Measurements from ENCODE around the gene TPX2.

TPX2 gene

GRCh38 chr20:31751126-31751525, 12.0 kb downstream of the TPX2 start:
- peaks cover 94% of the 10 kb centered on the region for H3K79me2 ChIP-seq (ENCODE audit: insufficient read depth, low read length)
- H3K27me3 ChIP-seq (ENCODE audit: low read length), result no peaks in the 10 kb centered on the region
- H3K4me3 ChIP-seq (ENCODE audit: insufficient read depth, low read length, poor library complexity, severe bottlenecking), result no peak overlapping the region
- H3K9me2 ChIP-seq (replicated peaks; ENCODE audit: insufficient read depth, low read length), result no peaks in the 10 kb centered on the region
- H3K9ac ChIP-seq (ENCODE audit: low read length), result no peak overlapping the region
- no peaks in the 10 kb centered on the region for H3K9me3 ChIP-seq (ENCODE audit: insufficient read depth, low read length)
- no peak overlapping the region for H3K27ac ChIP-seq (ENCODE audit: low read depth, low read length)
- H3K4me2 ChIP-seq (ENCODE audit: low read depth, low read length, poor library complexity, severe bottlenecking), result no peak overlapping the region
- TF ChIP-seq EZH2phosphoT487 (conservative IDR thresholded peaks at IDR 0.05; ENCODE audit: low read length) (no peak), CTCF (IDR thresholded peaks at IDR 0.05; ENCODE audit: insufficient read depth, low read length, poor library complexity, severe bottlenecking) (no peak)
- peaks cover 21% of the 10 kb centered on the region; the same call in 1 of the 2 replicates for H3K36me3 ChIP-seq (ENCODE audit: low read length)
- H4K20me1 ChIP-seq (ENCODE audit: low read depth, low read length), result peaks cover 39% of the 10 kb centered on the region
- H2AFZ ChIP-seq (ENCODE audit: low read depth, low read length, severe bottlenecking), result no peak overlapping the region
- 0 out of 2 replicates have a peak, but pooled peaks cover 6% of the 10 kb centered on the region for H3F3A ChIP-seq (ENCODE audit: insufficient read depth)

- peaks cover 26% of the 10 kb centered on the region; the same call in 1 of the 2 replicates for H4K20me1 ChIP-seq (ENCODE audit: low read depth, low read length)
- H3K9ac ChIP-seq (ENCODE audit: low read length), result no peak overlapping the region
Observed at GRCh38 chr20:31757254-31757653, 18.2 kb downstream of the TPX2 start.

DNA sequence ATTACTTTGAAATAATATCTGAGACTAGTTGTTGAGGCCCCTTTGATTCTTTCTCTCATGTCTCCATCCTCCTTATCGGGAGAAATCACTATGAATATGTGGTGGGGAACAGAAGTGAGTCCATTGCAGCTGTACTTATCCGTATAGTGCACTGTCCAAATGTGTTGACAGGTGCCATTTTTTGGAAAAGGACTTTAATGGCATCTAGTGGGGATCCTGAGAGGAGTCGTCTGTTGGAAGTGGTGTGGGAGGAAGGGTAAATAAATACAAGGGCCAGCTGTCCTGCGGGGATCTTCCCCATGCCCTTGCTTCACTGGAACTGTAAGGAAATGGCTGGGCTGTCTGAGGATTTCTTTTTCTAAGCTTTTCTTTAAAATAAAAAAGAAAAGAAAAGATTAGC, 19.4 kb downstream of the TPX2 start:
- no peak overlapping the region for H3K4me2 ChIP-seq (ENCODE audit: low read depth, low read length, poor library complexity, severe bottlenecking)
- H2AFZ ChIP-seq (ENCODE audit: low read depth, low read length, severe bottlenecking), result no peak overlapping the region
- H4K20me1 ChIP-seq (ENCODE audit: low read depth, low read length), result peaks cover 20% of the 10 kb centered on the region; the same call in 1 of the 2 replicates
- H3F3A ChIP-seq (ENCODE audit: insufficient read depth), result peaks cover 13% of the 10 kb centered on the region; the same call in 1 of the 2 replicates
- H3K4me3 ChIP-seq (ENCODE audit: insufficient read depth, low read length, poor library complexity, severe bottlenecking), result no peak overlapping the region
- H3K27me3 ChIP-seq (ENCODE audit: low read length), result no peaks in the 10 kb centered on the region
- TF ChIP-seq EZH2phosphoT487 (conservative IDR thresholded peaks at IDR 0.05; ENCODE audit: low read length) (no peak), CTCF (IDR thresholded peaks at IDR 0.05; ENCODE audit: insufficient read depth, low read length, poor library complexity, severe bottlenecking) (no peak)
- no peaks in the 10 kb centered on the region for H3K9me2 ChIP-seq (replicated peaks; ENCODE audit: insufficient read depth, low read length)
- no peak overlapping the region for H3K9ac ChIP-seq (ENCODE audit: low read length)
- H3K36me3 ChIP-seq (ENCODE audit: low read length), result peaks cover 53% of the 10 kb centered on the region
- peaks cover 80% of the 10 kb centered on the region for H3K79me2 ChIP-seq (ENCODE audit: insufficient read depth, low read length)
- no peak overlapping the region for H3K27ac ChIP-seq (ENCODE audit: low read depth, low read length)
- no peaks in the 10 kb centered on the region for H3K9me3 ChIP-seq (ENCODE audit: insufficient read depth, low read length)

More at GRCh38 chr20:31757254-31757653, 18.2 kb downstream of the TPX2 start:
- Histone ChIP-seq H3K9me3 (ENCODE audit: insufficient read depth, low read length) (no peaks in the 10 kb centered on the region), H3K4me3 (ENCODE audit: insufficient read depth, low read length, poor library complexity, severe bottlenecking) (no peak overlapping the region), H3F3A (ENCODE audit: insufficient read depth) (peaks cover 13% of the 10 kb centered on the region; the same call in 1 of the 2 replicates), H3K9me2 (replicated peaks; ENCODE audit: insufficient read depth, low read length) (no peaks in the 10 kb centered on the region), H2AFZ (ENCODE audit: low read depth, low read length, severe bottlenecking) (no peak overlapping the region), H3K79me2 (ENCODE audit: insufficient read depth, low read length) (peaks cover 85% of the 10 kb centered on the region), H3K36me3 (ENCODE audit: low read length) (peaks cover 53% of the 10 kb centered on the region), H3K4me2 (ENCODE audit: low read depth, low read length, poor library complexity, severe bottlenecking) (no peak overlapping the region), H3K27me3 (ENCODE audit: low read length) (no peaks in the 10 kb centered on the region), H3K27ac (ENCODE audit: low read depth, low read length) (no peak overlapping the region)
- TF ChIP-seq EZH2phosphoT487 (conservative IDR thresholded peaks at IDR 0.05; ENCODE audit: low read length) (no peak), CTCF (IDR thresholded peaks at IDR 0.05; ENCODE audit: insufficient read depth, low read length, poor library complexity, severe bottlenecking) (no peak)
